HG02759 (cell line): ENCODE measurements around the gene PIAS1.
"Not testable (repeated sequence)": the region's sequence is repeated elsewhere in the genome, so short reads cannot be mapped to it uniquely, and the experiment has no call there.

Experiments
- ATAC-seq: cut with Tn5 transposase; IDR thresholded peaks from one replicate; pipeline ENCODE4 v1.9.1; 2021; ENCODE audit warnings: mild to moderate bottlenecking, moderate library complexity; ENCODE audit not compliant: unreplicated experiment

Gene PIAS1

DNA sequence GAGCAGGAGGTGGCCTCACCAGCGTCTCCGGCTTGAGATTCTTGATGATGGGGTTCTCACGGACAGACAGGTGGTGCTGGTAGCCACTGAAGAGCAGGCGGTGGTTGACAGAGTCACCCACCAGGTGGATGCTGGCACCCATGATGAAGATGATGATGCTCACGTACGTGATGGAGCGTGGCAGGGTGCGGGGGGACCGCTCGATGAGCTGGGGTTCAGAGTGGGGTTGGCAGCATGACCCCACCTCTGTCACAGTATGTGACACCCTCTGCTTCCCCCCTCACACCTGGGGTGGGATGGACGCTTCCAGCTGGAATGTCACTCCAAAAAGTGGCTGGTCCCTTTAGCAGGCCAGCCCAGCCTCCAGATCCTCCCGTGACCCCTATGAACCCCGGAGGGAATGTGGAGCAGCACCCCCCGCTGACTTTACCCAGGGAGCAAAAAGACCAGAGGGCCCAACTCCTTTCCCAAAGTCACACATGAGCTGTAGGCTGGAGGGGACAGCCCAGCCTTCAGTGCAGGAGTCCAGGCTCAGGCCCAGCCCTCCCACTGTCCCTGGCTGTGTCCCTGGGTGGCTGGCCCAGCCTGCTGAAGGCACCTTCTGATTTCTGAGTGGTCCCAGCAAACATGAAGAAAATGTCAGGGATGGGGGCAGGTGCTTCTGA lies 157.7 kb downstream of the PIAS1 start:
- no peak for ATAC-seq

DNA sequence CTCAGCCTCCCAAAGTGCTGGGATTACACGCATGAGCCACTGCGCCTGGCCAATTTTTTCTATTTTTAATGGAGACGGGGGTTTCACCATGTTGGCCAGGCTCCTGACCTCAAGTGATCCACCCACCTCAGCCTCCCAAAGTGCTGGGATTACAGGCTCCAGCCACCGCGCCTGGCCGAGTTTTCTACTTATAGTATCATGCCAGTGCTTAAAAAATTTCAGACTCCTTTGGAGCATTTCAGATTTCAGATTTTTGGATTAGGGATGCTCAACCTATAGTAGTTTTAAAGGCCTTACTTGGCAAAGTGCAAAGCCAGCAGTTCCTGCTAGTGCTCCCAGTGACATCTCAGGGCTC lies 159.4 kb downstream of the PIAS1 start:
- not testable (repeated sequence) for ATAC-seq

DNA sequence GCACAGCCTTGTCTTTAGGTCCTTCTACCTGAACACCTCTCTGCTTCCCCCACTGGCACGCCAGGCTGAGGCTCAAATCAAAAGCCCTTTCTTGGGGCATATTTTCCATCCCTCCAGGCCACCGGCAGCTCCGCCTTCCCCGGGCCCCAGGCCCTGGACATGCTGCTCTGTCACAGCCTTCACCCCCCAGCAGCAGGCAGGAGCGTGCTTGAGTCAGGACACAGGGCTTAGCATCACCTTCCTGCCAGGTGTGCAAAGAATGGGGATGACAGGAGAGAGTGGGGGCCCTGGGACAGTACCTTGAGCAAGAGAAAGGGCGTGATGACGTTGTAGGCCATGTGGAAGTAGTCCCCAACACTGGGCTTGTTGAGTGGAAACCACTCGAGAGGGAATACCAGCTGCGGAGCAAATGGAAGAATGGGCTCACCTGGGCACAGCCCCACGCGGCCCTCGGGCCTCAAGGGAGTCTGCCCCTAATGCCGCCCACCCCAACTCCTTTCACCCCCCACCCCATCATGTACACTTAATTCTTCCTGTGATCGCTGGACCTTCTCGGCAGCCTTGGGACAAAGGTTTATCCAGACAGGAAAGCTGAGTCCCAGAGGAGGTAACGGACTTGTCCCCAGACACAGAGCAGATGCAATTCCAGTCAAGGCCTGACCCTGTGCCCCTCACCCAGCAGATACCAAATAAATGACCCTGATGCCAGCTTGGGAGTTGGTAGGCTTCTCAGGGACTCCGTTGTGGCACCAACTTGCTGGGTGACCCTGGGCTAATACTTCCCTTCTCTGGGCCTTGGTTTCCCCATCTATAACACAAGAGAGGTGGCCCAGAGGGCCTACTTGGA lies 160.1 kb downstream of the PIAS1 start:
- no peak for ATAC-seq

DNA sequence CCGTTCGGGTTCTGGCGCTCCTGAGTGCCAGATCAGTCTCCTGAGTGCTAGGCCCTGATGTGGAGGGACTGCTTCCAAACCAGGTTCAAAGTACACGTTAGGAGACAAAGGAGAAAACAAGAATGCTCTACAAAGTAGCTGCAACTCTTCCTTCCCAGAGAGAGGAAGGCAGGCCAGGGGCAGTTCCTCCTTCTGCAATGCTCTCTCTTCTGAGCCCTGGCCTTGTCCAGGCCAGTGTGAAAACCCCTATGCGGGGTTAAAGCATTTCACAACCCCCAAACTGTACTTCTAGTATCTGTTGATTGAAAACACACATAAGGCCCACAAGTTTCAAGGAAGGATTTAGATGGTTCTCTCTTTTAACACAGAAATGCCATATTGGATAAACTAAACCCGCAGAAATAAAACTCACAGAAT lies 160.7 kb downstream of the PIAS1 start:
- ATAC-seq: no peak

DNA sequence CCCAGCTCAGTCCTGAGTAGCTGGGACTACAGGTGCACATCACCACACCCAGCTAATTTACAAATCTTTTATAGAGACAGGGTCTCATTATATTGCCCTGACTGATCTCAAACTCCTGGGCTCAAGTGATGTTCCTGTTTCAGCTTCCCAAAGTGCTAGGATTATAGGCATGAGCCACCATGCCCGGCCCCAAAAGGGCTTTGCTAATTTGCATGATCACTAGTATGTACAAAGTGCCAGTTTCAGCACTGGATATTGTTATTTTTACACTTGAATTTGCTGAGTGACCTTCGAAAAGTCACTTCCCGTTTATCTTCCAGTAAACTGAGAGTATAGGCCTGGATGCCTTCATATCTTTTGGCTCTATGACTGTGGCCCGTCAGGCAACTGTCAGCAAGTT lies 163.2 kb downstream of the PIAS1 start:
- ATAC-seq: no peak

DNA sequence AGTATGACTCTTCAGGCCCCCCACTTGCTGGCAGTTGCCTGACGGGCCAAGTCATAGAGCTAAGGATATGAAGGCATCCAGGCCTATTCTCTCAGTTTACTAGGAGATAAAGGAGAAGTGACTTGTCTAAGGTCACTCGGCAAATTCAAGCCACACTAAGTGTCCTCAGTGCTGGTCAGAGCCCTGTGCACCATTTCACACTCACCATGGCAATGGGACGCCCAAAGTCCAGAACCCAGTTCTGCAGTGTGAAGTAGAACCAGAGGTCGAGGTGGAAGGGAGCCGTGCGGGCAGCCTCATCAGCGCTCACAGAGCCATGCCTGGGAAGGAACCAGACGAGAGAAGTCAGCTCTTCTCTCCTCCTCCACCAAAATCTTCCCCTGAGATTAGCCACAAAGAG lies 164.2 kb downstream of the PIAS1 start:
- ATAC-seq: no peak

DNA sequence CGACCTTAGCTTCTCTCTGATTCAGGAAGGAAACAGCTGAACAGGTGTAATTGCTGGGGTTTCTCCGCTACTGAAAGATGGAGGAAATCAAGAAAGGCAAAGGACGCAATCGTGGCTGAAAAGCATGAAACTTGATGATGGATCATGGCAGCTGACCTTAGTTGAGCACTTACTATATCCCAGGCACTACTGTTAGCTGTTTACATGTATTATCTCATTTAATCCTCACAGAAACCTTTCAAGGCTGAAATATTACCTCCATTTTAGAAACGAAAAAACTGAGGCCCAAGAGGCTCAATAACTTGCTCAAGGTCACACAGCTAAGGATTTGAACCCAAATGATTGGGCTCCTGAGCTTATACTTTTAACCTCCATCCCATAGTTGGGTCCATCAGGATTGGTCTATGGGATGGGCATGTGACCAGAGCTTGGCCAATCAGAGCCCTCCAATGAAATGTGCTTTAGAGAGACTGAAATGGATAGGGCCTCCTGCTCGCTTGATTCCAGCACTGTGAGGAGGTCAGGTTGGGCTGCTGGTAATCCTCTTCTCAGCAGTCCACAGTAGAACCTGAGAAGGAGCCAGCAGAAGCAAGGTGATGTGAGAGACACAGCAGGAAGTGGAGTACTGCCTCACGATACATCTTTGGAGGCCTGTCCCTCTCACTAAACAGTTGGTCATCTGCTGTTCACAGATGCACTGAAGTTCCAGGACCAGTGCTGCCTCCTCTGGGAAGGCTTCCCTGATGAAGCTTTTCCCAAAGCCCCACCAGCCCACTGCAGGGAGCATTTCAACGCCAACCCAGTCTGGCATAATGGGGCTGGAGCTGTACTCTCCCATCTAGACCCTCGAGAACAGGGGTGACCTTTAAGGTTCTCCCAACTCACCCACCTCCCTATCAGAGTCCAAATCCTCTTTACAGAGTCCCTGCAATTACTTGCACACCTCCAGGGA lies 165.0 kb downstream of the PIAS1 start:
- no peak for ATAC-seq

DNA sequence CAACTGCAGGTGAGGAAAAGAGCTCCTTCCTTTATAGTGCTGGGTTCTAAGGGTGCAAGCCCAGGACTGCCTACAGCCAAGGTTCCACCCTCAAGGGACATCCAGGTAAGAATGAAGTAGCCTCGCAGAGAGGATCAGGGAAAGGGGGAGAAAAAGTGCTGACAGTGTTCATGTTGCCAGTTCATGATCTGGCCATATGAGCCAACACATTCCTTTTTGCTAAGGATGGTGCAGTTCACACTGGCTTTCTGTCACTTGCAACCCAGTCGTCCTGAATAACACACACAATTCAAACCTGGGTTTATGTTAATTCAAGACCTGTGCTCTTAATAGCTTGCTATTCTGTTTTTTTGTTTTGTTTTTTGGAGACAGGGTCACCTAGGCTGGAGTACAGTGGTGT lies 166.4 kb downstream of the PIAS1 start:
- ATAC-seq: no peak

DNA sequence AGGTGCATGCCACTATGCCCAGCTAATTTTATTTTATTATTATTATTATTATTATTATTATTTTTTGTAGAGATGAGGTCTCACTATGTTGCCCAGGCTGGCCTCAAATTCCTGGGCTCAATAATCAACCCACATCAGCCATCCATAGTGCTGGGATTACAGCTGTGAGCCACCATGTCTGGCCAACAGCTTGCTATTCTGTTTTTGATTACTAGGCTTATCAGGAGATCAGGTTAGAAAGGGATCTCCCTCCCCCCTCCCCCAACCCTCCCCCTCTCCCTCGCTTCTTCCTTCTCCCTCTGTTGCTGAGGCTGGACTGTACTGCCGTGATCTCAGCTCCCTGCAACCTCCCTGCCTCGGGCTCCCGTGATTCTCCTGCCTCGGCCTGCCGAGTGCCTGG lies 166.9 kb downstream of the PIAS1 start:
- no peak for ATAC-seq

DNA sequence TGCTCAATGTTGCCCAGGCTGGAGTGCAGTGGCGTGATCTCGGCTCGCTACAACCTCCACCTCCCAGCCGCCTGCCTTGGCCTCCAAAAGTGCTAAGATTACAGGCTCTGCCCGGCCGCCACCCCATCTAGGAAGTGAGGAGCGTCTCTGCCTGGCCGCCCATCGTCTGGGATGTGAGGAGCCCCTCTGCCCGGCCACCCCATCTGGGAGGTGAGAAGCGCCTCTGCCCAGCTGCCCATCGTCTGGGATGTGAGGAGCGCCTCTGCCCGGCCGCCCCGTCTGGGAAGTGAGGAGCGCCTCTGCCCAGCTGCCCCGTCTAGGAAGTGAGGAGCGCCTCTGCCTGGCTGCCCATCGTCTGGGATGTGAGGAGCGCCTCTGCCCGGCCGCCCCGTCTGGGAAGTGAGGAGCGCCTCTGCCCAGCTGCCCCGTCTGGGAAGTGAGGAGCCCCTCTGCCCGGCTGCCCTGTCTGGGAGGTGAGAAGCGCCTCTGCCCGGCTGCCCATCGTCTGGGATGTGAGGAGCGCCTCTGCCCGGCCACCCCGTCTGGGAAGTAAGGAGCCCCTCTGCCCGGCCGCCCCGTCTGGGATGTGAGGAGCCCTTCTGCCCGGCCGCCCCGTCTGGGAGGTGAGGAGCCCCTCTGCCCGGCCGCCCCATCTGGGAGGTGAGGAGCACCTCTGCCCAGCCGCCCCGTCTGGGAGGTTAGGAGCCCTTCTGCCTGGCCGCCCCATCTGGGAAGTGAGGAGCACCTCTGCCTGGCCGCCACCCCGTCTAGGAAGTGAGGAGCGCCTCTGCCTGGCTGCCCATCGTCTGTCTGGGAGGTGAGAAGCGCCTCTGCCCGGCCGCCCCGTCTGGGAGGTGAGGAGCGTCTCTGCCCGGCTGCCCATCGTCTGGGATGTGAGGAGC lies 167.7 kb downstream of the PIAS1 start:
- ATAC-seq: not testable (repeated sequence)

DNA sequence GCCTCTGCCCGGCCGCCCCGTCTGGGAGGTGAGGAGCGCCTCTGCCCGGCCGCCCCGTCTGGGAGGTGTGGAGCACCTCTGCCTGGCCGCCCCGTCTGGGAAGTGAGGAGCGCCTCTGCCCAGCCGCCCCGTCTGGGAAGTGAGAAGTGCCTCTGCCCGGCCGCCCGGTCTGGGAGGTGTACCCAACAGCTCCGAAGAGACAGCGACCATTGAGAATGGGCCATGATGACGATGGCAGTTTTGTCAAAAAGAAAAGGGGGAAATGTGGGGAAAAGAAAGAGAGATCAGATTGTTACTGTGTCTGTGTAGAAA lies 168.3 kb downstream of the PIAS1 start:
- not testable (repeated sequence) for ATAC-seq

DNA sequence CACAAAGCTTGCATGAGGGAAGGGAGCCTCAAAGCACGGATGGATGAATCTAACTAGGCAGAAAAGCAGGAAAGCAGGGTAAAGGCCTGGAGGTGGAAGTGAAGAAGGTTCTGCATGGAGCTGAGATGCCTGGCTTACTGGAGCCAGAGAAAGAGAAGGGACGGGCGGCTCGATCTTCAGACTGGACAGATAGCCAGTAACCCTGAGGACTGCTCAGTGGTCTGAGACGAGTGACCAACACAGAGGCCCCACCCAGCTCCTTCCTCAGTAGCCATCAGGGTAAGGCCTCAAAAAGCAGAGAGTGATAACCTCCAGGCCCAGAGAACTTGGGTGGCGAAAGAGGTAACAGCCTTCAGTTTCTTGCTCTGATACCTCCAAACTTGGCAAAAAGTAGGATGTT lies 169.1 kb downstream of the PIAS1 start:
- ATAC-seq: no peak

DNA sequence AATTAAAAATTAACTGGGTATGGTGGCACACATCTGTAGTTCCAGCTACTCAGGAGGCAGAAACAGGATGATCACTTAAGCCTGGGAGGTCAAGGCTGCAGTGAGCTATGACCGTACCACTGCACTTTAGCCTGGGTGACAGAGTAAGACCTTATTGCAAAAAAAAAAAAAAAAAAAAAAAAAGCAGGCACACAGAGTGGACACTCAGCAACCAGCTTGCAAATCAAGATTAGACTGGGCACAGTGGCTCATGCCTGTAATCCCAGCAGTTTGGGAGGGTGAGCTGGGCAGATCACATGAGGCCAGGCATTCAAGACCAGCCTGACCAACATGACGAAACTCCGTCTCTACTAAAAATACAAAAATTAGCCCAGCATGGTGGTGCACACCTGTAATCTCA lies 170.0 kb downstream of the PIAS1 start:
- ATAC-seq: no peak

DNA sequence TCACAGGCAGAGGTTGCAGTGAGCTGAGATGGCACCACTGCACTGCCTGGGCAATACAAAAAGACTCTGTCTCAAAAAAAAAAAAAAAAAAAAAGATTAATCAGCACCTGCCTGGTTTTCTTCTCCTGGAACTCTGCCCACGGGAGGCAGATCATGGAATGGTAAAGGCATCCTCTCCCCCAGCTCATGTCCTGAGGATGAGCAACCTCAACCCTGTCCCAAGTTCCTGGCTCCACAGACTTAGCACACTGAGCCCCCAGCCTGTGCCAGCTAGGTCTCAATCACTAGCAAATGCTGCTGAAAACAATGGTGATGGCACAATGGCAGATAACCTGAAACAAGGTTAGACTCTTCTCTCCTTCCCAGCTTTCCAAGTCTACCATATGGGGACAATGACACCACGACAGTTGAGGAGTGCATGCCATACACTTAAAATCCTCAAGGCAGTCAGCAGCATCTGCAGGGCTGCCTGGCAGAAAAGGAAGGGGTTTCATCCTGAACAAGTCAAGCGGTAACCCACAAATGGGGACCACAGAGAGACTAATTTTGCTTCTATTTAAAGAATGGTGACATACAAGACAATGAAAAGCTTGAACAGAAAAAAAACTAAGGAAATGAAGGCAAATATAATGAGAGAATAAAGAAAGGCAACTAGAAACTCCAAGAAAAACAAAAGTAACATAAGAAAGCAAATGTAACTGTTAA lies 170.6 kb downstream of the PIAS1 start:
- ATAC-seq: no peak

DNA sequence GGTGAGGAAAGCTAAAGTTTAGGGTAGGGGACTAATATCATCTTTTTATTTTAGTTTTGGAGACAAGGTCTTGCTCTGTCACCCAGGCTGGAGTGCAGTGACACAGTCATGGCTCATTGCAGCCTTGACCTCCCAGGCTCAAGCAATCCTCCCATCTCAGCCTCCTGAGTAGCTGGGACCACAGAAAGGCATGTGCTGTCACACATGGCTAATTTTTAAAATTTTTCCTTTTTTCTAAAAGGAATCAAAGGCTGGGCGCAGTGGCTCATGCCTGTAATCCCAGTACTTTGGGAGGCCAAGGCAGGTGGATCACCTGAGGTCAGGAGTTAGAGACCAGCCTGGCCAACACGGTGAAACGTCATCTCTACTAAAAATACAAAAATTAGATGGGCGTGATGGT lies 171.3 kb downstream of the PIAS1 start:
- not testable (repeated sequence) for ATAC-seq

DNA sequence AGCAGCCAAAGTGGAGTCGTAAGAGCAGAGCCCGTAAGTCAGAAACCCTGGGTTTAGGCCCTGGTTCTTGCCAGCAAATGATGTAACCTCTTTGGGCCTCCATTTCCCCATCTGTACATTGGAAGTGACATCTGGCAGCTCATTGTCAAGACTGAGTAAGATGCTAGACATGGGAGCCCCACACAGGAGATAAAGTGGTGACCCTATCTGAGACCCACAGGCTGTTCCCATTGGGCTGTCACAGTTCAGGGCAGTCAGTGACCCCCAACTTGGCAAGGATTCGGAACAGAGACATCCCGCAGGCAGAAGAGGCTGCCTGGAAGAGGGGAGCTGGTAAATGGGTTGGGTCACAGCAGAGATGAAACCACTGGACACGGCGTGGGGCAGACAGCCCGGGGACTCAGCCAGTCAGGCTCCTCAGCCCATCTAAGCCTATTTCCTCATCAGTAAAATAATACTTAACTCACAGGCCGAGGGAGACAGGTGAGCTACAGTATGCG lies 173.6 kb downstream of the PIAS1 start:
- ATAC-seq: no peak

DNA sequence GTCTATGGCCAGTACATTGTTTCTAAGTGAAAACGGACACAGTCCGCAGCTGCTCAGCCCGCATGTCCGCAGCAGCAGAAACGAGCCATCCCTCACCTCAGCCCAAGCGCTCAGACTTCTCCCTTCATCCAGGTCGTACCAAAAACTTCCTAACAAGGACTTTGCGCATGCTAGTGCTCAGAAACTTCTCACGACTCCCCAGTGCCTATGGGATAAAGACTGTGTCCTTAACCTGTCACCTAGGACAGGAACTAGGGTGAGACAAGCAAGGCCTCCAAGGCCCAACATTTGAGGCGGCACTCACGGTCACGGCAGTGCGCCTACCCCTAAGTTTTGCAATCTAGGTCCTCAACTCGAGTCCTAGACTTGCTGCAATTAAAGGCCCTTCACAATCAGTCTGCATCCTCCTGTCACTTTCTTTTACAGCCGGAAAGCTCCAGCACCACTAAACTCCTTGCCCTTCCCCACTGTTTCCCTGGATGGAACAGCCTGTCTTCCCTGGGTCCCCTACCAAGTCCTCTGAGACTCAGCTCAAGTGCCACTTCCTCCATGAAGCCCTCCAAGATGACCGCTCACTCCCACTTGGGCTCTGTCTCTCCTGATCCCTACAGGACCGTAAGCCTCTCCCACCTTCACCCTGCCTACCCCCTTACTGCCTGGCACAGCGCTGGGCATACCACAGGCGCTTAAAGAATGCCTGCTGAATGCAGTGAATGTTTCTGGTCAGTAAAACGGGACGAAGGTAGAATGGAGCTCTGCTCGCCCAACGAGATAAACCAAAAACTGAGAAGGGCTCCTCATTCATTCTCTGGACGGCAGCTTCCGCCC lies 174.2 kb downstream of the PIAS1 start:
- ATAC-seq: no peak

DNA sequence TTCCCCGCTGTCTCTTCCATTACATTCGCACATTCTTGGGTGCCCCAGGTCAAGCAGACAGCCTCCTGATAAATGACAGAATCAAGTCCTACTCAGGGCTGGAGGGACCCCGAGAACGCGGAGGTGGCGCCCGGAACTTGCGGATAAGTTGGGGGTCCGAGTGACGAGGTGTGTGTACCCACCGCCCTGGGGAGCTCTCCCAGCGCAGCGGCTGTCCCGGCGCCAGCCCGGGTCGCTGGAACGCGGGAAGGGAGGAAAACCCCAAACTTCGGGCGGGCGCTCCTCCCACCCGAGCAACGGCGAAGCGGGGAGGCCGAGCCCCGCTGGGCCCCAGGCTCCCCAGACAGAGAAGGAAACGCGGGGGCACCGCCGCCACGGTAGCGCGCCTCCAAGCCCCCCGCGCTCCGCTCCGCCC lies 174.9 kb downstream of the PIAS1 start:
- no peak for ATAC-seq
